Measurements from ENCODE around the gene SLC44A5.

GRCh38 chr1:75588779-75589475, 22.0 kb downstream of the SLC44A5 start:
- TF ChIP-seq, protein P1, sequence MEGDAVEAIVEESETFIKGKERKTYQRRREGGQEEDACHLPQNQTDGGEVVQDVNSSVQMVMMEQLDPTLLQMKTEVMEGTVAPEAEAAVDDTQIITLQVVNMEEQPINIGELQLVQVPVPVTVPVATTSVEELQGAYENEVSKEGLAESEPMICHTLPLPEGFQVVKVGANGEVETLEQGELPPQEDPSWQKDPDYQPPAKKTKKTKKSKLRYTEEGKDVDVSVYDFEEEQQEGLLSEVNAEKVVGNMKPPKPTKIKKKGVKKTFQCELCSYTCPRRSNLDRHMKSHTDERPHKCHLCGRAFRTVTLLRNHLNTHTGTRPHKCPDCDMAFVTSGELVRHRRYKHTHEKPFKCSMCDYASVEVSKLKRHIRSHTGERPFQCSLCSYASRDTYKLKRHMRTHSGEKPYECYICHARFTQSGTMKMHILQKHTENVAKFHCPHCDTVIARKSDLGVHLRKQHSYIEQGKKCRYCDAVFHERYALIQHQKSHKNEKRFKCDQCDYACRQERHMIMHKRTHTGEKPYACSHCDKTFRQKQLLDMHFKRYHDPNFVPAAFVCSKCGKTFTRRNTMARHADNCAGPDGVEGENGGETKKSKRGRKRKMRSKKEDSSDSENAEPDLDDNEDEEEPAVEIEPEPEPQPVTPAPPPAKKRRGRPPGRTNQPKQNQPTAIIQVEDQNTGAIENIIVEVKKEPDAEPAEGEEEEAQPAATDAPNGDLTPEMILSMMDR (IDR thresholded peaks at IDR 0.05) = no peak
- TF ChIP-seq EP300 (IDR thresholded peaks at IDR 0.05) (no peak), POLR2A (IDR thresholded peaks at IDR 0.05) (no peak)
